ENCODE results near the gene RFX8.

RFX8 gene

DNA sequence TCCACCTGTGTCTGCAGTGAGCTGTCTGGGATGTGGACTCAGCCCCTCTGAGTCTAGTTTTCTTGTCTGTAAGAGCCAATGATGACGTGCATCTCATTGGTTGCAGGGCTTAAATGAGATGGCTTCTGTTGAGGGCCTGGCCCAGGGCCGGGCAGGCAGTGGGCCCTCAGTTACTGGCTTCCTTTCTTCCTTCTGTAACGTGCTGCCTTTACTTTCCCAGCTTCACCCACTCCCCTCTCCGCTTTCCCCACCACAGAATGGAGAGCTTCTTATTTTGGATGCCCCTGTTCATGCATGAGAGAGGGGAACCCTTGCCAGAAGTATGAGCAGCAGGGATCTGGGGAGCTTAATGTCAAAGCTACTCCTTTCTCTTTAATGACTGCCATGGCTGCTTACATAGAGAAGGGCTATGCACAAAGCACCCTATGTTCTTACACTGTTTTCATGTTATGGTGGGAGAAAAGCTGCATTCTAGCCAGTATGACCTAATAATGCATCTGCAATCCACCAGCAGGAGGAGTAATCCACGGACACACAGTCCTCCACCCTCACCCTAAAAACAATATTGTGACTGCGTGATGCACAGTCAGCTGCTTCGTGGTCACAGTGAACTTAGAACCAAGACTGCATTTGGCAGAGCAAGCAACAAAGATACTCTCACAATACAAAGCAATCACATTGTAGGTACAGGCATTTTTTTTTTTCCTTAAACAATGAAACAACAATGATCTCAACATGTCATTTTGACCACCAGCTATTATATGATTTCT lies 124.8 kb downstream of the RFX8 start:
- DNase-seq (ENCODE audit: low read depth in 2 of 2) = no peak

DNA sequence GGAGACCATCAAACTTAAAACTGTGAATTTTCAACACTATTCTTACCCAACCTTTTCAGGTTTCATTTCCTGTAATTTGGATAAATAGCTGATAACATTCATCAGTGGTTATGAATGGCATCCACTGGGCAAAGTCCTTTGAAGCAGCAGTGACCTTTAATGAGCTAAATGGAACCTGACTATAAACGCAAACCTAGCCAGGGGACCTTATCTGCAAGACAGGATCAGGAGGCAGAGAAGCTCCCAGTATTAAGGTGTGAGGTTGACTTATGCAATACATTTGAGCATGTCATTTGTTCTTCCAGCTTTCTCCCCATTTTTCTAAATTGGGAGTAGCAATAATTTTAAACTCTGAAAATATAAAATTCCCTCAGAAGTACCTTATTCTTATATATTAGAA lies 126.0 kb downstream of the RFX8 start:
- DNase-seq (ENCODE audit: low read depth in 2 of 2) = no peak
